Smooth muscle cell of trachea (primary cell): ENCODE results near the gene NF2. TPM values are rescaled to one million over a fixed set of nuclear protein-coding genes. Genes with fewer than 3 reads are reported as not detected.

Experiments used
- total RNA-seq: library from RNA; depleted of rRNA; stranded (reverse); fragments of >200 nt; gene quantifications from 2 replicates; pipeline ENCODE4 v1.2.1, GENCODE V29; 2014

The NF2 gene
- 74.8 and 93.8 TPM in 2 replicates for total RNA-seq

DNA sequence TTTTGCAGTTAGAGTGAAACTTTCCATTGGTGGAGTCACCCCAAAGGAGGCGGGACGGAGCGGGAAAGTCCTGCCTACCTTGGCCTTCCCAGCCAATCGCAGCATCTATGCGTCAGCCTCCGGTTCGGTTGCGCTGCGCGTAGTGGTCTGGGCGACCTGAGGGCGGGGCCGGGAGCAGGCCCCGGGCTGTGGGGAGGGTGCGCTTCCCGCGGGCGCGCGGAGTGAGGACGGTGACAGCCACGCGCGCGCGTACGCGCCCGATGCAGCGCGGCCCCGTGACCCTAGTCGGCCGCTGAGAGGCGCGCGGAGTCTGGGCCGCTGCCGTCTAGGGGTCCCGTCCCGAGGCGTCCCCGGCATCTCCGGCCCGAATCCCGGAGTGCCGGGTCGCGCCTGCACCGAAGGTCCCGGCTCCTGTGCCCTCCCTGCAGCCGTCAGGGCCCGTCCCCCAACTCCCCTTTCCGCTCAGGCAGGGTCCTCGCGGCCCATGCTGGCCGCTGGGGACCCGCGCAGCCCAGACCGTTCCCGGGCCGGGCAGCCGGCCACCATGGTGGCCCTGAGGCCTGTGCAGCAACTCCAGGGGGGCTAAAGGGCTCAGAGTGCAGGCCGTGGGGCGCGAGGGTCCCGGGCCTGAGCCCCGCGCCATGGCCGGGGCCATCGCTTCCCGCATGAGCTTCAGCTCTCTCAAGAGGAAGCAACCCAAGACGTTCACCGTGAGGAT lies at the start of gene NF2:
Gene NF2 (plus strand): TSS at position 276 of the 718 bp plus-strand sequence. CDS start 366 bp downstream, at position 642.

GRCh38 chr22:29719899-29720645 lies 116.6 kb downstream of the NF2 start, which contains the start of gene CABP7:
Gene CABP7 (plus strand): TSS chr22:29720003. CDS start chr22:29720425, 422 bp downstream.

Other genes starting within 250 kb of the NF2 start
- 65.5 and 72.1 TPM in 2 replicates for gene AP1B1, start 215.1 kb upstream of the NF2 start, total RNA-seq
- not detected in 2 replicates for gene RFPL1, start 165.1 kb upstream of the NF2 start, total RNA-seq
- 0.33 and 0.44 TPM in 2 replicates for gene NEFH, start 123.4 kb upstream of the NF2 start, total RNA-seq
- 54.4 and 73.1 TPM in 2 replicates for gene THOC5, start 49.9 kb upstream of the NF2 start, total RNA-seq
- gene NIPSNAP1, start 22.5 kb upstream of the NF2 start, total RNA-seq, result 60.7 and 77.2 TPM in 2 replicates
- not detected in 2 replicates for gene CABP7, start 116.4 kb downstream of the NF2 start, total RNA-seq
- 28.4 and 34.5 TPM in 2 replicates for gene ZMAT5, start 163.4 kb downstream of the NF2 start, total RNA-seq
- 69.5 and 84.6 TPM in 2 replicates for gene UQCR10, start 163.7 kb downstream of the NF2 start, total RNA-seq
- gene ASCC2, start 234.6 kb downstream of the NF2 start, total RNA-seq, result 26.9 and 38.4 TPM in 2 replicates